GM08714 (cell line): ENCODE results near the gene PRDM16.

Experiments used
- H3K4me3 ChIP-seq: fragments of 200-500 bp; sonication (Bioruptor generic); 2 replicates; pipeline ENCODE4 v1.5.1; 2014; ENCODE audit warnings: mild to moderate bottlenecking, low read length, inconsistent platforms
- ZNF274 ChIP-seq: IDR thresholded peaks from 2 replicates; pipeline ENCODE4 v1.6.1; 2012; ENCODE audit warnings: mild to moderate bottlenecking, low read depth, low read length

PRDM16 gene

DNA sequence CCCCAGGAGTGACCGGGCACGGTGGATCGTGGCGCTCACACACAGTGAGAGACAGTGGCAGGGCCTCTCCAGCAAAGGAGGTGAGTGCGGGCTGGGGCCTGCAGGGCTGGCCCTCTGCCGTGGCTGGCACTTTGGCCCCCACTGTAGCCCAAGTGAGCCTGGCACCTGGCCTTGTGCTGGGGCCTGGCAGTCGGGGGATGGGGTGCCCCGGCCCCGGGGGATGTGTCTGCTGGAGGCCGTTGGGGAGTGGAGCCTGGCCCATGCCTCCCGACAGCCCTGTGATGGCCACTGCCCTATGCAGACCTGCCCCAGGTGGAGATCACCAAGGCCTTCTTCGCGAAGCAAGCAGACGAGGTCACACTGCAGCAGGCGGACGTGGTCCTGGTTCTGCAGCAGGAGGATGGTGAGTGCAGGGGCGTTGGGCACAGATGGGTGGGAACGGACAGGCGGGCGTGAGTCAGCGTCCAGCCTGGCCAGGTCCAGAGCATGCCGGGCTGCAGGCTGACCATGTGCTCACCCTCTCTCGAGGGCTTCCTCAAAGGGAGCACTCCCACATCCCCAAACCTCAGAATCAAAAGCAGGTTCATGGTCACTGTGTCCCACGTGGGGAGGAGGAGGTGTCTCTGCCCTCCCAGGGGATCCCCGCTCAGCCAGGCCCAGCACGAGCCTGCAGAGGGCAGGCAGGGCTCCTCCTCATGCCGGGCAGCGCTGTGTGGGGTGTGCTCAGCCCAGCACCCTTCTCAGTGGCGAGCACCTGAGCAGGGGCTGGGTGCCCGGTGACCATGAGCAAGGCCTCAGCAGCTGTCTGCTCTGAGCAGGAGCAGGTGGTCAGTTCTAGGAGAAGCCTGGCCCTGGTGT, 410.7 kb downstream of the PRDM16 start:
- TF ChIP-seq ZNF274, result no peak
- no peak overlapping the region for H3K4me3 ChIP-seq

DNA sequence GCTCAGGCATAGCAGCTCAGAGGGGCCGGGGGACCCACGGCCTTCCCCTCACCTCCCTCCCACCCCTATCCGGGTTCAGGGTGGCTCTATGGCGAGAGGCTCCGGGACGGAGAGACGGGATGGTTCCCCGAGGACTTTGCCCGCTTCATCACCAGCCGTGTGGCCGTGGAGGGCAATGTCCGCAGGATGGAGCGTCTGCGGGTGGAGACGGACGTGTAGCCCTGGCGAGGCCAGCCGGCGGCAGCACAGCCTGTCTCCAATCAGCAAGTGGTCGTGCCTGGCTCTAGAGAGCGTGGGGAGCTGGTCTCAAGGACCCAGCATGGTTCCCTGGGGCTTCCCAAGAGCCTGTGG, 411.3 kb downstream of the PRDM16 start:
- TF ChIP-seq ZNF274, result no peak
- no peak overlapping the region for H3K4me3 ChIP-seq

DNA sequence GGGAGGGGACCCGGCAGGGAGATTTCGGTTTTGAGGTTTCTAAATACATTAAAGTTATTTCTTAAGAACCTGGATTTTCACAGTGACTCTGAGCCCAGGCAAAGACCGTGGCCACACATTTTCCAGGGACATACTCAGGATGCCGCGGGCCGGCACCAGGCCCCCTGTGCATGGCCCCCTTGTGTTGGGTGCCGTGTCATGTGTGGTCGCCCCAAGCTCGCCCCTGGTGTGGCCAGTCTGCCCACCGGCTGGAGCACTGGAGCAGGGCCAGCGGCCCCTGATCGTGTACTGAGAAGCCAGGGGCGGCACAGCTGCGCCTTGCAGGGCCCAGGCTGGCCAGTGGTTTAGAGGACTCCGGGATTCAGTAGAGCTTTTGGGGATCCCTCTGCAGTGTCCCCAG, 412.0 kb downstream of the PRDM16 start:
- no peak for TF ChIP-seq ZNF274
- no peak overlapping the region for H3K4me3 ChIP-seq

DNA sequence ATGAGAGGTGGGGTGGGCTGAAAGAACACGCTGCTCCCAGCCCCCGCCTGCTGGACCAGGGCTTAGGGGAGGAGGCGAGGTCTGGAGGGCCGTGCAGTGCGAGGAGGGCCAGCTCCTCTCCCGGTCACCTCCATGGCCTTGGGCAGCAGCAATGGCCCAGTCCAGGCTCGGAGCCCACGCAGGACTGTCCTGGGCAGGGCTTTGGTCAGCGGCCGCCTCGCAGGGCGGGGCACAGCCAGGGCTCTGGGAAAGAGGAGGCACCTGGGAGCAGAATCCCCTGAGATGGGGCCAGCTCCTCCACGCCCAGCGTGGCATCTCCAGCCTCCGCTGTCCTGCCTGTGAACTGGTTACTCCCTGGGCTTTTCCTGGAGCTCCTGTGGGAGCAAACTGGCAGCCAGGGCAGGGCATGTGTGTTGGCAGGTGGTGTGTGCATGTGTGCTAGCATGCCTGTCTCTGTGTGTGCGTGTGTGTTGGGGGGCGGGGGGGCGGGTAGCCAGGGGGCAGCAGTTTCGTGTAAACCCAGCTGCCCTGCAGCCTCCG, 412.9 kb downstream of the PRDM16 start:
- no peak for TF ChIP-seq ZNF274
- no peak overlapping the region for H3K4me3 ChIP-seq

- no peak overlapping the region for H3K4me3 ChIP-seq
- TF ChIP-seq ZNF274, result no peak
These were observed 413.4 kb downstream of the PRDM16 start for GRCh38 chr1:3482378-3482849.

DNA sequence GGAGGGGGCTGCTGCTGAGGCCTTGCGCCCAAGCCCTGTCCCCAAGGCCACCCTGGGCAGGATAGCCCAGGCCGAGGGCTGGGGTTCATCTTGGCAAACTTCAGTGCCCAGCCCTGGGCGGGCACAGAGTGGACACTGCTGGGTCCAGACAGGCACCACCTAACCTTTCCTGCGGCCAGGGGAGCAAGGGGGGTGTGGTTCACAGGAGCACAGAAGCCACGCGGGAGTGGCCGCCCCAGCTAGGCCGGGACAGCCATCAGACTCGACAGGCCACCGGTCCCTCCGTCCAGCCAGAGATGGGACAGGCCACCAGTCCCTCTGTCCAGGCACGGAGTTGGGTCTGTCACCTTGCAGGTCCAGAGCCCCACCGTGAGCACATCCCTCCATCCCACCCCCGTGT, 414.4 kb downstream of the PRDM16 start:
- no peak for TF ChIP-seq ZNF274
- no peak overlapping the region for H3K4me3 ChIP-seq

DNA sequence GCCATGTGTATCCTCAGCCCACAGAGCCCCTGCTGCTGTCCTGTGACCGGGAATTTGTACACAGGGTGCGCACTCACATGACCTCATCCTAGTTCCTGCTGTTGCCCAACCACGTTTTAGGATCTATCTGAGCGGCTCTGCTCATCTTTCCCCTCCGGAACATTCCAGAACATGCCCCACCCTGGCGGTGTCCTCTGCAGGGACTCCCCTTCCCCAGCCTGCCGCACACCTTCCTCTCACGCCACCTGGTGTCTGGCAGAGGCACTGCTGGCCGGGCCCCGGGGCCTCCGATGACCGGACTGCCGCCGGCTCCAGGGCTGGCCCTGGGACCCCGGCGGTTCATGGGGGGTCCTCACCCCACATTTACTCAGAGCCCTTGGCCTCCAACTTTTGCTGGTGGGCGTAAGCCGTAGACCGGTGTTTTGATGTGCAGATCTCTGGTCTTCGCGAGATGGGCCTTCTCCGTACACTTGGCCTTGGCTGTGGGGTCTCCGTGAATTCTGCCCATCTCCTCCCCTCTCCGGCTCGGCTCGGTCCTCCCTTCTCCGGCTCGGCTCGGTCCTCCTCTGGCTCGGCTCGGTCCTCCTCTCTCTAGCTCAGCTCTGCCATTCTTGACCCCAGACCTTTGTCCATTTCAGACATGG, 414.9 kb downstream of the PRDM16 start:
- no peak overlapping the region for H3K4me3 ChIP-seq
- TF ChIP-seq ZNF274, result no peak

GRCh38 chr1:3485016-3485415, 416.0 kb downstream of the PRDM16 start:
- no peak for TF ChIP-seq ZNF274
- no peak overlapping the region for H3K4me3 ChIP-seq
